Ishikawa (cell line): ENCODE results near the gene MIA.

Source experiments
- EGR1 ChIP-seq: IDR thresholded peaks from 2 replicates; pipeline ENCODE4 v1.6.1; 2012
- EP300 ChIP-seq: IDR thresholded peaks from 2 replicates; pipeline ENCODE4 v1.6.1; 2012; ENCODE audit warnings: borderline replicate concordance
- FOXM1 ChIP-seq: IDR thresholded peaks from 2 replicates; pipeline ENCODE4 v1.6.1; 2012; ENCODE audit warnings: low read depth, borderline replicate concordance
- NFIC ChIP-seq: IDR thresholded peaks from 2 replicates; pipeline ENCODE4 v1.6.1; 2012
- RAD21 ChIP-seq: IDR thresholded peaks from 2 replicates; pipeline ENCODE4 v1.6.1; 2012; ENCODE audit warnings: low read depth
- REST ChIP-seq: IDR thresholded peaks from 2 replicates; pipeline ENCODE4 v1.6.1; 2012; ENCODE audit warnings: low read depth, mild to moderate bottlenecking
- TAF1 ChIP-seq: IDR thresholded peaks from 2 replicates; pipeline ENCODE4 v1.6.1; 2012; ENCODE audit warnings: low read depth, mild to moderate bottlenecking

DNA sequence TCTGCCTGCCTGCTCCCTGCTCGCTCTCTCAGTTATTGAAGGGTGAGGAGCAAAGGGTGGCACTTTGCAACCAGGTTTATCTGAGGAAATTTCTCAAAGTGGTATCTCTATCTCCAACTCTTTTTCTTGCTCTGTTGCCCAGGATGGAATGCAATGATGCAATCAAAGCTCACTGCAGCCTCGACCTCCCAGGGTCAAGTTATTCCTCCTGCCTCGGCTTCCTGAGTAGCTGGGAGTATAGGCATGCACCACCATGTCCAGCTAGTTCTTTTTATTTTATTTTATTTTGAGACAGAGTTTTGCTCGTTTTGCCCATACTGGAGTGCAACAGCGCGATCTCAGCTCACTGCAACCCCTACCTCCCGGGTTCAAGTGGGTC is 29.9 kb upstream of the MIA start:
- TF ChIP-seq REST (no peak), NFIC (no peak), RAD21 (no peak), FOXM1 (no peak), EGR1 (no peak), EP300 (no peak), TAF1 (no peak)
